HepG2 (cell line): ENCODE results near the gene PRSS36. TPM values are rescaled to one million over a fixed set of nuclear protein-coding genes. Genes with fewer than 3 reads are reported as not detected.

Experiments used
- AHR ChIP-seq: IDR thresholded peaks from 2 replicates; pipeline ENCODE4 v1.6.1; 2018; ENCODE audit warnings: missing genetic modification reagents, missing compliant biosample characterization
- FOXC1 ChIP-seq: sonication (generic); formaldehyde crosslinking; IDR thresholded peaks from 2 replicates; pipeline ENCODE4 v1.8.0; 2022; ENCODE audit warnings: mild to moderate bottlenecking, missing genetic modification reagents, borderline replicate concordance
- HMGXB4 ChIP-seq, 2 experiments: sonication (generic) in 1 of 2; formaldehyde crosslinking in 1 of 2; IDR thresholded peaks; 2 replicates each; pipeline versions ENCODE4 v1.4.0 to v1.6.1; 2018 to 2020; ENCODE audit warnings: missing genetic modification reagents in 2 of 2, borderline replicate concordance in 1 of 2, low read depth in 1 of 2, mild to moderate bottlenecking in 1 of 2, missing biosample characterization in 1 of 2
- IRF2 ChIP-seq: IDR thresholded peaks from 2 replicates; pipeline ENCODE4 v1.6.1; 2018; ENCODE audit warnings: missing genetic modification reagents, missing compliant biosample characterization
- LCORL ChIP-seq, 2 experiments: fragments of 450-650 bp in 1 of 2; sonication (generic) in 1 of 2; formaldehyde crosslinking in 1 of 2; IDR thresholded peaks; 2 replicates each; pipeline versions ENCODE4 v1.5.0 to v1.6.1; 2017 to 2020; ENCODE audit warnings: antibody characterized with exemption in 1 of 2, missing genetic modification reagents in 1 of 2
- MED1 ChIP-seq: sonication (generic); formaldehyde crosslinking; IDR thresholded peaks from 2 replicates; pipeline ENCODE4 v1.4.0; 2020; ENCODE audit warnings: missing genetic modification reagents
- NAIF1 ChIP-seq: sonication (generic); formaldehyde crosslinking; IDR thresholded peaks from 2 replicates; pipeline ENCODE4 v1.5.0; 2020; ENCODE audit warnings: mild to moderate bottlenecking, missing genetic modification reagents, borderline replicate concordance
- NFYB ChIP-seq: sonication (generic); formaldehyde crosslinking; IDR thresholded peaks from 2 replicates; pipeline ENCODE4 v1.4.0; 2020; ENCODE audit warnings: missing genetic modification reagents
- PCBP1 ChIP-seq: fragments of 200-400 bp; formaldehyde crosslinking; IDR thresholded peaks from 2 replicates; pipeline ENCODE4 v1.6.1; 2017; ENCODE audit warnings: mild to moderate bottlenecking, low read depth, low read length, borderline replicate concordance
- SPEN ChIP-seq: sonication (generic); formaldehyde crosslinking; IDR thresholded peaks from 2 replicates; pipeline ENCODE4 v1.5.1; 2020; ENCODE audit warnings: low read depth, mild to moderate bottlenecking, missing genetic modification reagents
- STAT5B ChIP-seq: sonication (generic); formaldehyde crosslinking; IDR thresholded peaks from 2 replicates; pipeline ENCODE4 v1.4.0; 2020; ENCODE audit warnings: missing genetic modification reagents
- TBX2 ChIP-seq: sonication (generic); formaldehyde crosslinking; IDR thresholded peaks from 2 replicates; pipeline ENCODE4 v1.5.0; 2020; ENCODE audit warnings: missing genetic modification reagents, mild to moderate bottlenecking, borderline replicate concordance
- TERF1 ChIP-seq: sonication (generic); formaldehyde crosslinking; IDR thresholded peaks from 2 replicates; pipeline ENCODE4 v1.8.0; 2022; ENCODE audit warnings: mild to moderate bottlenecking, missing genetic modification reagents, moderate library complexity
- UBTF ChIP-seq: sonication (generic); formaldehyde crosslinking; IDR thresholded peaks from 2 replicates; pipeline ENCODE4 v1.4.0; 2020; ENCODE audit warnings: mild to moderate bottlenecking, missing genetic modification reagents
- ZBTB21 ChIP-seq: sonication (generic); formaldehyde crosslinking; IDR thresholded peaks from 2 replicates; pipeline ENCODE4 v1.4.0; 2020; ENCODE audit warnings: missing genetic modification reagents
- ZFP36L1 ChIP-seq: sonication (generic); formaldehyde crosslinking; IDR thresholded peaks from 2 replicates; pipeline ENCODE4 v1.8.0; 2022; ENCODE audit warnings: mild to moderate bottlenecking, missing genetic modification reagents, moderate library complexity
- ZNF30 ChIP-seq: sonication (generic); formaldehyde crosslinking; IDR thresholded peaks from 2 replicates; pipeline ENCODE4 v1.5.0; 2020; ENCODE audit warnings: mild to moderate bottlenecking, missing genetic modification reagents
- ZNF512B ChIP-seq: sonication (generic); formaldehyde crosslinking; IDR thresholded peaks from 2 replicates; pipeline ENCODE4 v1.5.1; 2020; ENCODE audit warnings: missing genetic modification reagents, mild to moderate bottlenecking, borderline replicate concordance
- polyA plus RNA-seq, 8 experiments: library from polyadenylated mRNA; depleted of rRNA in 3 of 8; stranded (reverse) in 7 of 8; unstranded in 1 of 8; fragments of >200 nt; fragmentation: Illumina TruSeq in 4 of 8; extraction: Trizol in 4 of 8; gene quantifications; 2 replicates each; pipeline versions ENCODE4 v1.2.1 to v1.2.3, GENCODE V29; 2011 to 2016; ENCODE audit warnings: low read depth in 4 of 8, missing spikeins in 1 of 8, mixed read lengths in 1 of 8; ENCODE audit not compliant: insufficient read depth in 1 of 8
- total RNA-seq, 5 experiments: library from RNA; depleted of rRNA; stranded (reverse); fragments of >200 nt; fragmentation: Illumina TruSeq; extraction: Trizol; gene quantifications; 2 replicates each; pipeline ENCODE4 v1.2.3, GENCODE V29; 2016; ENCODE audit warnings: low read depth in 1 of 5
- TF ChIP-seq, protein P1 (sequence below): sonication (generic); formaldehyde crosslinking; IDR thresholded peaks from 2 replicates; pipeline ENCODE4 v1.8.0; 2022; ENCODE audit warnings: mild to moderate bottlenecking, missing genetic modification reagents, borderline replicate concordance

Gene PRSS36
- total and polyA plus RNA-seq, 2 of the 13 experiments (the other 11 are each of a cell fraction or from before 2014, with no cell fraction given), result 1.5 to 2.1 TPM

DNA sequence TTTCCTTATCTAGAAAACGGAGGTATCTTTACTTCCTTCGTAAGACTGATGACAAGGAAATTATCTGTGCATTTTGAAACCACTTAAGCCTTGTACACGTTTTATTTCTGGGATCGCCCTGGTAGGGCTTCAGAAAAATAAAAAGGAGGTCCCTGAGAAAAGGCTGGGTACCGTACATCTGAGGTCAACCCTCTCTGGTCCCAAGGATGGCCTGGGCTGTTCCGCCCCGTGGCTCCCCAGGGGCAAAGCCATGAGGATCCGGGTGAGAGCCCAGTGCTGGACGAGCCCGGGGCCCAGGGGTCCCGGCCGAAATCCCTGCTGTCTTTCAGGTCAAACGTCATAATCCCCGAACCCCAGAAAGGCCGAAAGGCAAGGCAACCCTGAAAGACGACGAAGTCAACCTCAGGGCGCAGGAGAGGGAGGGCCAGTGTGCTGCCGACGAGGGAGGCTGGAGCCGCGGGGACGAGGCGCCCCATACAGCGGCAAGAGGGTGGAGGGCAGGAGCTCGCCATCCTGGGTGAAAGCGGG is 29.4 kb upstream of the PRSS36 start (continued):
- TF ChIP-seq PCBP1 (peak; percentile 57; the same call in 1 of the 2 replicates), HMGXB4 (CRISPR knock-in tag; IDR thresholded peaks at IDR 0.05; ENCODE audit: borderline replicate concordance in 1 of 2, low read depth in 1 of 2) (no peak), TBX2 (CRISPR knock-in tag) (peak; percentile 0; the same call in 1 of the 2 replicates), LCORL (IDR thresholded peaks at IDR 0.05) (no peak), LCORL (CRISPR knock-in tag; IDR thresholded peaks at IDR 0.05) (peak; percentile 29; the same call in 1 of the 2 replicates), TERF1 (CRISPR knock-in tag) (no peak), ZBTB21 (CRISPR knock-in tag) (no peak), NFYB (no peak; the same call in 1 of the 2 replicates), ZNF512B (CRISPR knock-in tag) (no peak), STAT5B (CRISPR knock-in tag) (no peak), UBTF (CRISPR knock-in tag) (peak; percentile 70; the same call in 1 of the 2 replicates), AHR (CRISPR knock-in tag) (peak; percentile 9; the same call in 1 of the 2 replicates), MED1 (CRISPR knock-in tag) (no peak), NAIF1 (CRISPR knock-in tag) (no peak), SPEN (CRISPR knock-in tag) (no peak), ZFP36L1 (CRISPR knock-in tag) (no peak), IRF2 (CRISPR knock-in tag) (no peak), ZNF30 (CRISPR knock-in tag) (no peak), FOXC1 (CRISPR knock-in tag) (no peak)
- TF ChIP-seq, protein P1, sequence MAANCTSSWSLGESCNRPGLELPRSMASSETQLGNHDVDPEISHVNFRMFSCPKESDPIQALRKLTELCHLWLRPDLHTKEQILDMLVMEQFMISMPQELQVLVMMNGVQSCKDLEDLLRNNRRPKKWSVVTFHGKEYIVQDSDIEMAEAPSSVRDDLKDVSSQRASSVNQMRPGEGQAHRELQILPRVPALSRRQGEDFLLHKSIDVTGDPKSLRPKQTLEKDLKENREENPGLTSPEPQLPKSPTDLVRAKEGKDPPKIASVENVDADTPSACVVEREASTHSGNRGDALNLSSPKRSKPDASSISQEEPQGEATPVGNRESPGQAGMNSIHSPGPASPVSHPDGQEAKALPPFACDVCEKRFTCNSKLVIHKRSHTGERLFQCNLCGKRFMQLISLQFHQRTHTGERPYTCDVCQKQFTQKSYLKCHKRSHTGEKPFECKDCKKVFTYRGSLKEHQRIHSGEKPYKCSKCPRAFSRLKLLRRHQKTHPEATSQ (CRISPR knock-in tag), result no peak
